Measurements from ENCODE around the gene XXYLT1.

Gene XXYLT1

GRCh38 chr3:195036974-195037373, 234.0 kb downstream of the XXYLT1 start:
- no peak for DNase-seq

GRCh38 chr3:195036574-195036973, 234.4 kb downstream of the XXYLT1 start:
- no peak for DNase-seq

- DNase-seq: no peak
Observed at GRCh38 chr3:195036203-195036505, 234.8 kb downstream of the XXYLT1 start.

- DNase-seq: no peak
Observed at GRCh38 chr3:195035345-195036202, 235.4 kb downstream of the XXYLT1 start.

GRCh38 chr3:195034541-195034940, 236.4 kb downstream of the XXYLT1 start:
- DNase-seq: no peak

- DNase-seq: no peak
Observed at GRCh38 chr3:195034101-195034500, 236.9 kb downstream of the XXYLT1 start.

GRCh38 chr3:195033531-195034091, 237.3 kb downstream of the XXYLT1 start:
- no peak for DNase-seq

- DNase-seq: no peak
Observed at GRCh38 chr3:195032955-195033354, 238.0 kb downstream of the XXYLT1 start.

GRCh38 chr3:195032106-195032759, 238.7 kb downstream of the XXYLT1 start:
- DNase-seq: no peak

GRCh38 chr3:195031574-195032003, 239.4 kb downstream of the XXYLT1 start:
- no peak for DNase-seq

GRCh38 chr3:195030791-195031321, 240.1 kb downstream of the XXYLT1 start:
- DNase-seq: no peak

GRCh38 chr3:195028877-195029606, 241.9 kb downstream of the XXYLT1 start:
- no peak for DNase-seq

- DNase-seq: no peak
Observed at GRCh38 chr3:195025884-195026200, 245.1 kb downstream of the XXYLT1 start.

GRCh38 chr3:195025056-195025883, 245.7 kb downstream of the XXYLT1 start:
- no peak for DNase-seq

GRCh38 chr3:195023989-195024388, 247.0 kb downstream of the XXYLT1 start:
- no peak for DNase-seq

- no peak for DNase-seq
Observed at GRCh38 chr3:195023576-195023975, 247.4 kb downstream of the XXYLT1 start.

- no peak for DNase-seq
Observed at GRCh38 chr3:195021692-195022091, 249.3 kb downstream of the XXYLT1 start.

- no peak for DNase-seq
Observed at GRCh38 chr3:195020921-195021320, 250.0 kb downstream of the XXYLT1 start.

- no peak for DNase-seq
Observed at GRCh38 chr3:195020185-195020584, 250.8 kb downstream of the XXYLT1 start.

- DNase-seq: no peak
Observed at GRCh38 chr3:195019335-195019734, 251.6 kb downstream of the XXYLT1 start.

Data from NCI-H446 (cell line).